ENCODE data around the gene PTGIS. TPM values are rescaled to one million over a fixed set of nuclear protein-coding genes. Genes with fewer than 3 reads are reported as not detected.

The PTGIS gene
- total and polyA plus RNA-seq, 8 donors, result 4.9 to 84.8 (median 14.9) TPM

DNA sequence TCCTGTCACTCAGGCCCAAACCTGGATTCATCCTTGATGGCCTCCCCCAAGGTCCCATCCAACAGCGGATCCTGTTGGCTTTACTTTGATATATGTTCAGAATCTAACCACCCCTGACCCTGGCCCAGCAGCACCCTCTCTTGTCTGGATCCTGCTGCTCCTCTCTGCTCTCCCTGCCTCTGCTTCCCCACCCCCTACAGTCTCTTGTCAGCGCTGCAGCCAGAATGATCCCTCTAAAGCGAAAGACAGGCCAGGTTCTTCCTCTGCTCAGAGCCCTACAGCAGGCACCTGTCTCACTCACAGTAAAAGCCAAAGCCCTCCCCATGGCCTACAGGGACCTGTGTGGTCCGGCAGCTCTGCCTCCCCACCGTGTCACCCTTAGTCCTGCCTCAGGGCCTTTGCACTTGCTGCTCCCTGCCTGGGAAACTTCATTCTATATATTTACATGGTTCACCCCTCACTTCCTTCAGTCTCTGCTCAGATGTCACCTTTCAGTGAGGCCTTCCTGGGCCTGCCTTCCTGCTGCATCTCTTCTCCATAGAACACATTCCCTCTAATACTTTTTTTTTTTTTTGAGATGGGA lies 48.1 kb downstream of the PTGIS start:
- WGBS, 5 donors, result 84 to 91% (median 90%) methylated on average over 5 of the region's 5 CpGs
- H3K4me3 ChIP-seq, result no peak overlapping the region
- intact Hi-C loops (cut with DNase I; ENCODE audit: low total_unique reads), result no loop called here
- TF ChIP-seq POLR2AphosphoS5 (IDR thresholded peaks at IDR 0.05) (no peak), POLR2A (IDR thresholded peaks at IDR 0.05) (no peak), EP300 (IDR thresholded peaks at IDR 0.05) (no peak)
- TF ChIP-seq, protein P1, sequence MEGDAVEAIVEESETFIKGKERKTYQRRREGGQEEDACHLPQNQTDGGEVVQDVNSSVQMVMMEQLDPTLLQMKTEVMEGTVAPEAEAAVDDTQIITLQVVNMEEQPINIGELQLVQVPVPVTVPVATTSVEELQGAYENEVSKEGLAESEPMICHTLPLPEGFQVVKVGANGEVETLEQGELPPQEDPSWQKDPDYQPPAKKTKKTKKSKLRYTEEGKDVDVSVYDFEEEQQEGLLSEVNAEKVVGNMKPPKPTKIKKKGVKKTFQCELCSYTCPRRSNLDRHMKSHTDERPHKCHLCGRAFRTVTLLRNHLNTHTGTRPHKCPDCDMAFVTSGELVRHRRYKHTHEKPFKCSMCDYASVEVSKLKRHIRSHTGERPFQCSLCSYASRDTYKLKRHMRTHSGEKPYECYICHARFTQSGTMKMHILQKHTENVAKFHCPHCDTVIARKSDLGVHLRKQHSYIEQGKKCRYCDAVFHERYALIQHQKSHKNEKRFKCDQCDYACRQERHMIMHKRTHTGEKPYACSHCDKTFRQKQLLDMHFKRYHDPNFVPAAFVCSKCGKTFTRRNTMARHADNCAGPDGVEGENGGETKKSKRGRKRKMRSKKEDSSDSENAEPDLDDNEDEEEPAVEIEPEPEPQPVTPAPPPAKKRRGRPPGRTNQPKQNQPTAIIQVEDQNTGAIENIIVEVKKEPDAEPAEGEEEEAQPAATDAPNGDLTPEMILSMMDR (IDR thresholded peaks at IDR 0.05), result no peak
- peaks cover 0 to 17% (median 6%) of the 10 kb centered on the region in 4 donors for H3K36me3 ChIP-seq
- no peaks in the 10 kb centered on the region for H3K9me3 ChIP-seq
- peaks cover 0 to 4% (median 0%) of the 10 kb centered on the region in 4 donors for H3K4me1 ChIP-seq
- no peaks in the 10 kb centered on the region for H3K27me3 ChIP-seq
- no peak for DNase-seq
- no peak overlapping the region for H3K27ac ChIP-seq

- intact Hi-C loops (cut with DNase I; ENCODE audit: low total_unique reads), result no loop called here
- Histone ChIP-seq H3K9me3 (no peaks in the 10 kb centered on the region), H3K36me3 (peaks cover 0 to 12% (median 6%) of the 10 kb centered on the region in 4 donors), H3K27ac (no peak overlapping the region), H3K4me3 (no peak overlapping the region), H3K27me3 (no peaks in the 10 kb centered on the region), H3K4me1 (peaks cover 0 to 4% (median 0%) of the 10 kb centered on the region in 4 donors)
- TF ChIP-seq POLR2AphosphoS5 (IDR thresholded peaks at IDR 0.05), result no peak
- TF ChIP-seq, protein P1 (IDR thresholded peaks at IDR 0.05), result no peak
- TF ChIP-seq POLR2A (IDR thresholded peaks at IDR 0.05), result no peak
- TF ChIP-seq EP300 (IDR thresholded peaks at IDR 0.05), result no peak
- DNase-seq, result no peak
- WGBS, 5 donors, result 64 to 71% (median 68%) methylated on average over 4 of the region's 4 CpGs
Measured at GRCh38 chr20:49519212-49519712, 48.7 kb downstream of the PTGIS start.

GRCh38 chr20:49518576-49518975 lies 49.4 kb downstream of the PTGIS start:
- no peak overlapping the region for H3K27ac ChIP-seq
- H3K9me3 ChIP-seq, result no peaks in the 10 kb centered on the region
- WGBS, 5 donors, result 62 to 71% (median 68%) methylated on average over 5 of the region's 5 CpGs
- peaks cover 0 to 4% (median 0%) of the 10 kb centered on the region in 4 donors for H3K4me1 ChIP-seq
- intact Hi-C loops (cut with DNase I; ENCODE audit: low total_unique reads), result no loop called here
- TF ChIP-seq POLR2AphosphoS5 (IDR thresholded peaks at IDR 0.05) (no peak), EP300 (IDR thresholded peaks at IDR 0.05) (no peak), POLR2A (IDR thresholded peaks at IDR 0.05) (no peak)
- TF ChIP-seq, protein P1 (IDR thresholded peaks at IDR 0.05), result no peak
- no peak for DNase-seq
- H3K4me3 ChIP-seq, result no peak overlapping the region
- H3K27me3 ChIP-seq, result no peaks in the 10 kb centered on the region
- peaks cover 0 to 13% (median 5%) of the 10 kb centered on the region in 4 donors for H3K36me3 ChIP-seq

DNA sequence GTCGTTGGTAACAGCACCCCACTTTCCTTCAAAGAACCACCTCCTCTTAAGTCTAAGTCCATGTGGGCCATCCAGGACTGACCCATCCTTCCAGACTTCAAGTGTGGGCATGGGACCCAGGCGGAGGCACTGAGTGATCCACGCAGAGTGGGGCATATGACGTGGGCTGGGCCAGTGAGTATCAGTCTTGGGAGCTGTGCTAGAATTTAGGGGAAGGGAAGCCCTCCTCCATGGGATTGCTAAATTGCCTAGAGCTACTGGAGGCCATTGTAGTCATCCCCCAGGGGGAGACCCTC lies 50.2 kb downstream of the PTGIS start:
- Histone ChIP-seq H3K36me3 (peaks cover 0 to 19% (median 5%) of the 10 kb centered on the region in 4 donors), H3K9me3 (no peaks in the 10 kb centered on the region), H3K4me1 (peaks cover 0 to 4% (median 0%) of the 10 kb centered on the region in 4 donors), H3K4me3 (no peak overlapping the region), H3K27me3 (no peaks in the 10 kb centered on the region), H3K27ac (no peak overlapping the region)
- no peak for DNase-seq
- TF ChIP-seq, protein P1 (IDR thresholded peaks at IDR 0.05), result no peak
- TF ChIP-seq POLR2A (IDR thresholded peaks at IDR 0.05), result no peak
- TF ChIP-seq POLR2AphosphoS5 (IDR thresholded peaks at IDR 0.05), result no peak
- TF ChIP-seq EP300 (IDR thresholded peaks at IDR 0.05), result no peak
- WGBS, 5 donors, result 84 to 100% (median 93%) methylated on average over 4 of the region's 4 CpGs
- intact Hi-C loops (cut with DNase I; ENCODE audit: low total_unique reads), result no loop called here
